NCI-H1694 treated with DMSO at 0.1 percent for 48 hours (cell line): ENCODE data around the gene CELA3A.
"Not testable (repeated sequence)": the region's sequence is repeated elsewhere in the genome, so short reads cannot be mapped to it uniquely, and the experiment has no call there.

Source experiments
- DNase-seq: peaks from one replicate; lab custom pipeline; 2025; lab: John Stamatoyannopoulos, UW

Gene CELA3A

GRCh38 chr1:22001409-22001808, at the start of gene CELA3A:
Gene CELA3A, plus strand, starts transcription at chr1:22001657. Its CDS starts 18 bp downstream, at chr1:22001675.
- DNase-seq = no peak

- no peak for DNase-seq
Measured at GRCh38 chr1:21952786-21953520, 48.5 kb upstream of the CELA3A start.

- DNase-seq = no peak
Measured at GRCh38 chr1:21955058-21955457, 46.4 kb upstream of the CELA3A start.

GRCh38 chr1:21955501-21956281, 45.8 kb upstream of the CELA3A start:
- no peak for DNase-seq

GRCh38 chr1:21956720-21957552, 44.5 kb upstream of the CELA3A start:
- DNase-seq = no peak

GRCh38 chr1:21961337-21961736, 40.1 kb upstream of the CELA3A start:
- DNase-seq = no peak

- DNase-seq = no peak
Measured at GRCh38 chr1:21961799-21962198, 39.7 kb upstream of the CELA3A start.

- DNase-seq = peak; percentile 20
Measured at GRCh38 chr1:21963477-21964217, 37.8 kb upstream of the CELA3A start.

GRCh38 chr1:21966247-21967000, 35.0 kb upstream of the CELA3A start:
- no peak for DNase-seq

GRCh38 chr1:21967216-21967615, 34.2 kb upstream of the CELA3A start:
- not testable (repeated sequence) for DNase-seq

GRCh38 chr1:21969066-21969465, 32.4 kb upstream of the CELA3A start:
- not testable (repeated sequence) for DNase-seq

GRCh38 chr1:21970523-21970922, 30.9 kb upstream of the CELA3A start:
- DNase-seq = not testable (repeated sequence)

GRCh38 chr1:21972973-21973441, 28.4 kb upstream of the CELA3A start:
- DNase-seq = not testable (repeated sequence)

GRCh38 chr1:21973948-21974347, 27.5 kb upstream of the CELA3A start:
- not testable (repeated sequence) for DNase-seq

- not testable (repeated sequence) for DNase-seq
Measured at GRCh38 chr1:21974699-21975098, 26.8 kb upstream of the CELA3A start.

GRCh38 chr1:21975296-21975695, 26.2 kb upstream of the CELA3A start:
- not testable (repeated sequence) for DNase-seq

- not testable (repeated sequence) for DNase-seq
Measured at GRCh38 chr1:21976703-21977239, 24.7 kb upstream of the CELA3A start, which contains the start of gene CELA3B. Gene CELA3B, plus strand, starts transcription at chr1:21977022. Its CDS starts 18 bp downstream, at chr1:21977040.

GRCh38 chr1:21978209-21978608, 23.2 kb upstream of the CELA3A start:
- DNase-seq = not testable (repeated sequence)

- DNase-seq = not testable (repeated sequence)
Measured at GRCh38 chr1:21980515-21981220, 20.8 kb upstream of the CELA3A start.

GRCh38 chr1:21981253-21981652, 20.2 kb upstream of the CELA3A start:
- DNase-seq = not testable (repeated sequence)
